SU-DHL-6 (cell line): ENCODE data around the gene EIF5.

Experiments used
- H2AFZ ChIP-seq: fragments of 200-600 bp; sonication (generic); 2 replicates; pipeline ENCODE4 v1.6.1; 2014; ENCODE audit warnings: low read depth, mild to moderate bottlenecking, moderate library complexity, mixed read lengths, antibody characterized with exemption, low read length; ENCODE audit not compliant: severe bottlenecking
- H3F3A ChIP-seq: fragments of 200-600 bp; shearing (Covaris generic); 2 replicates; pipeline ENCODE4 v1.6.0; 2016; ENCODE audit warnings: antibody characterized with exemption, mild to moderate bottlenecking; ENCODE audit not compliant: insufficient read depth
- H3K27ac ChIP-seq: fragments of 200-600 bp; sonication (generic); 2 replicates; pipeline ENCODE4 v1.5.1; 2016; ENCODE audit warnings: low read depth, mild to moderate bottlenecking, low read length, moderate library complexity, mixed read lengths
- H3K27me3 ChIP-seq: fragments of 200-600 bp; sonication (generic), shearing (Covaris generic); 2 replicates; pipeline ENCODE4 v1.6.0; 2014; ENCODE audit warnings: mild to moderate bottlenecking, low read length
- H3K36me3 ChIP-seq: fragments of 200-600 bp; sonication (generic); 2 replicates; pipeline ENCODE4 v1.6.1; 2014; ENCODE audit warnings: mild to moderate bottlenecking, low read length, mixed read lengths
- H3K4me2 ChIP-seq: fragments of 300-600, 200-600 bp; shearing (Covaris generic), sonication (generic); 2 replicates; pipeline ENCODE4 v1.6.0; 2014; ENCODE audit warnings: low read length, low read depth, mild to moderate bottlenecking; ENCODE audit not compliant: poor library complexity, severe bottlenecking
- H3K4me3 ChIP-seq: fragments of 200-600 bp; sonication (generic); 2 replicates; pipeline ENCODE4 v1.5.1; 2014; ENCODE audit warnings: antibody characterized with exemption, low read length, mild to moderate bottlenecking, mixed read lengths; ENCODE audit not compliant: insufficient read depth, poor library complexity, severe bottlenecking
- H3K79me2 ChIP-seq: fragments of 200-600 bp; sonication (generic); 2 replicates; pipeline ENCODE4 v1.6.1; 2014; ENCODE audit warnings: mild to moderate bottlenecking, low read length, moderate library complexity; ENCODE audit not compliant: insufficient read depth
- H3K9ac ChIP-seq: fragments of 200-600 bp; sonication (generic); 2 replicates; pipeline ENCODE4 v1.7.0; 2014; ENCODE audit warnings: mild to moderate bottlenecking, low read length
- H3K9me2 ChIP-seq: fragments of 200-600 bp; sonication (generic); replicated peaks from 2 replicates; pipeline ENCODE4 v1.6.1; 2014; ENCODE audit warnings: low read length; ENCODE audit not compliant: insufficient read depth
- H3K9me3 ChIP-seq: fragments of 200-600 bp; sonication (generic); 2 replicates; pipeline ENCODE4 v1.6.1; 2014; ENCODE audit warnings: low read length, mixed read lengths; ENCODE audit not compliant: insufficient read depth
- H4K20me1 ChIP-seq: fragments of 200-600 bp; sonication (generic); 2 replicates; pipeline ENCODE4 v1.6.1; 2014; ENCODE audit warnings: low read depth, mild to moderate bottlenecking, antibody characterized with exemption, low read length, moderate library complexity, mixed read lengths
- EZH2phosphoT487 ChIP-seq: fragments of 200-600 bp; sonication (generic), shearing (Covaris generic); conservative IDR thresholded peaks from 2 replicates; pipeline ENCODE4 v1.6.1; 2018; ENCODE audit warnings: mild to moderate bottlenecking, antibody characterized with exemption, low read length, moderate library complexity, mixed read lengths
- TF ChIP-seq, protein P1 (sequence below): fragments of 200-600 bp; sonication (generic); IDR thresholded peaks from one replicate; pipeline ENCODE4 v1.5.1; 2017; ENCODE audit warnings: antibody characterized with exemption, mild to moderate bottlenecking, low read length, moderate library complexity; ENCODE audit not compliant: insufficient read depth, poor library complexity, severe bottlenecking

Gene EIF5

DNA sequence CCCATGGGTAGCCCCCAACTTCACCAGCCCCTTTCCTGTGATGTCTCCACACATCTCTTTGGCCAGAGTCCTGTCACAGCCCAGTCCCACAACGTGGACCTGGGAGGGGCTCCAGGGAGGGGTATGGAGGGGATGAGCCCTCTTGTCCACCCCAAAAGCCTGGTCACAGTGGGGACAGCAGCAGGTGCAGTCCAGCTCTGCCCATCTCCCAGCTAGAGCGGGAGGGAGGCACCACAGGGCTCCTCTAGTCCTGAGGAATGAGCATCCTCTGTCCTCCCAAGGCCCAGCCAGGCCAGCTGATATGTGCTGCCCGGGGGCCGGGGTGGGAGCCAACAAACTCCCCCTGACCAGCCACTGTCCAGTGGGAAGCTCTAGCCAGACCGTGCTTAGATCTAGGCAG is 43.5 kb upstream of the EIF5 start:
- Histone ChIP-seq H3K79me2 (no peaks in the 10 kb centered on the region), H3K36me3 (no peaks in the 10 kb centered on the region), H3K9ac (no peak overlapping the region), H3F3A (no peaks in the 10 kb centered on the region), H4K20me1 (no peaks in the 10 kb centered on the region), H3K27me3 (no peaks in the 10 kb centered on the region), H2AFZ (no peak overlapping the region), H3K27ac (no peak overlapping the region), H3K4me3 (no peak overlapping the region), H3K4me2 (no peak overlapping the region), H3K9me3 (no peaks in the 10 kb centered on the region), H3K9me2 (no peaks in the 10 kb centered on the region)
- TF ChIP-seq, protein P1, sequence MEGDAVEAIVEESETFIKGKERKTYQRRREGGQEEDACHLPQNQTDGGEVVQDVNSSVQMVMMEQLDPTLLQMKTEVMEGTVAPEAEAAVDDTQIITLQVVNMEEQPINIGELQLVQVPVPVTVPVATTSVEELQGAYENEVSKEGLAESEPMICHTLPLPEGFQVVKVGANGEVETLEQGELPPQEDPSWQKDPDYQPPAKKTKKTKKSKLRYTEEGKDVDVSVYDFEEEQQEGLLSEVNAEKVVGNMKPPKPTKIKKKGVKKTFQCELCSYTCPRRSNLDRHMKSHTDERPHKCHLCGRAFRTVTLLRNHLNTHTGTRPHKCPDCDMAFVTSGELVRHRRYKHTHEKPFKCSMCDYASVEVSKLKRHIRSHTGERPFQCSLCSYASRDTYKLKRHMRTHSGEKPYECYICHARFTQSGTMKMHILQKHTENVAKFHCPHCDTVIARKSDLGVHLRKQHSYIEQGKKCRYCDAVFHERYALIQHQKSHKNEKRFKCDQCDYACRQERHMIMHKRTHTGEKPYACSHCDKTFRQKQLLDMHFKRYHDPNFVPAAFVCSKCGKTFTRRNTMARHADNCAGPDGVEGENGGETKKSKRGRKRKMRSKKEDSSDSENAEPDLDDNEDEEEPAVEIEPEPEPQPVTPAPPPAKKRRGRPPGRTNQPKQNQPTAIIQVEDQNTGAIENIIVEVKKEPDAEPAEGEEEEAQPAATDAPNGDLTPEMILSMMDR, result no peak
- TF ChIP-seq EZH2phosphoT487, result no peak

DNA sequence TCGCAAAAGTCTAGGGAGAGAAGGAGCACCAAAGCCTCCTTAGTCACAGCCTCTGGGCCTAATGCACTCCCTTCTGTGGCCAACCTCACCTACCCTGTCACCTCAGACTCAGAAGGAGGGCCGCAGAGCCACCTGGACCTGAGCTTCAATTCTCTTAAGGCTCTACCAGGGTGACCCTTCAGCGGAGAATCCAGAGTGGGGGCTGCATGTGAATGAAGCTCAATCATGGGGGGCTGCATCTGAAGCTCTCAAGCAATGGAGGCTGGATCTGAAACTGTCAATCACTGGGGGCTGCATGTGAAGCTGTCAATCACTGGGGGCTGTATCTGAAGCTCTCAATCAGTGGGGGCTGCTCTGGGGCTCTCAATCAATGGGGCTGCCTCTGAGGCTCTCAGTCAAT is 43.1 kb upstream of the EIF5 start:
- no peaks in the 10 kb centered on the region for H3K27me3 ChIP-seq
- no peaks in the 10 kb centered on the region for H3K9me3 ChIP-seq
- no peaks in the 10 kb centered on the region for H3K9me2 ChIP-seq
- H3K4me3 ChIP-seq, result no peak overlapping the region
- no peaks in the 10 kb centered on the region for H3F3A ChIP-seq
- no peak overlapping the region for H3K4me2 ChIP-seq
- H3K9ac ChIP-seq, result no peak overlapping the region
- H3K79me2 ChIP-seq, result no peaks in the 10 kb centered on the region
- H3K36me3 ChIP-seq, result no peaks in the 10 kb centered on the region
- H4K20me1 ChIP-seq, result no peaks in the 10 kb centered on the region
- no peak for TF ChIP-seq EZH2phosphoT487
- TF ChIP-seq, protein P1, result no peak
- H3K27ac ChIP-seq, result no peak overlapping the region
- no peak overlapping the region for H2AFZ ChIP-seq

DNA sequence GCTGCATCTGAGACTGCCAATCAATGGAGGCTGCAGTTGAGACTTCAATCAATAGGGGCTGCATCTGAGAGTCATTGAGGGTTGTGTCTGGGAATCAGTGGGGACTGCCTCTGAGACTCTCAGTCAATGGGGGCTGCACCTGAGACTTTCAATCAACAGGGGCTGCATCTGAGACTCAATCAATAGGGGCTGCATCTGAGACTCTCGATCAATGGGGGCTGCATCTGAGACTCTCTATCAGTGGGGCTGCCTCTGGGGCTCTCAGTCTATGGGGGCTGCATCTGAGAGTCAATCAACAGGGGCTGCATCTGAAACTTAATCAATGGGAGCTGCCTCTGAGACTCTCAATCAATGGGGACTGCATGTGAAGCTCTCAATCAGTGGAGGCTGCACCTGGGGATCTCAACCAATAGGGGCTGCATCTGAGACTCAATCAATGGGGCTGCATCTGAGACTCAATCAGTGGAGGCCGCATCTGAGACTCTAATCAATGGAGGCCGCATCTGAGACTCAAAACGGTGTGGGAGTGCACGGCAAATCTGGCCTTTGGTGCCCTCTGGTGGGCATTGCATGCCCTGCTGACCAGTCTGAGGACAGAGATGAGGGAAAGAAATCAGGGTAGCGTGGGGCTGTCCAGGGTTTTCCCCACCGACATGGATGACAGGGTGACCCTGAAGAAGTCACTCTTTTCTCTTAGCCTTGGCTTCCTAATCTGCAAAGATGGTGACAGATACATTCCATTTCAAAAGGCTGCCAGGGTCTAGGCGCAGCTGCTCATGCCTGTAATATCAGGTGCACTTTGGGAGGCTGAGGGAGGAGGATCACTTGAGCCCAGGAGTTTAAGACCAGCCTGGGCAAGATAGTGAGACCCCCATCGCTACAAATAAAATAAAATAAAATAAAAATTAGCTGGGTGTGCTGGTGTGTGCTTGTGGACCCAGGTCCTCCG is 41.3 kb upstream of the EIF5 start:
- Histone ChIP-seq H3K4me2 (no peak overlapping the region), H2AFZ (no peak overlapping the region), H3K36me3 (no peaks in the 10 kb centered on the region), H3K9ac (no peak overlapping the region), H3K79me2 (no peaks in the 10 kb centered on the region), H4K20me1 (no peaks in the 10 kb centered on the region), H3K9me2 (no peaks in the 10 kb centered on the region), H3F3A (no peaks in the 10 kb centered on the region), H3K27ac (no peak overlapping the region), H3K4me3 (no peak overlapping the region), H3K27me3 (no peaks in the 10 kb centered on the region), H3K9me3 (no peaks in the 10 kb centered on the region)
- TF ChIP-seq, protein P1, result peak; percentile 79
- no peak for TF ChIP-seq EZH2phosphoT487
